Measurements from ENCODE around the gene DRC3.

Gene DRC3

GRCh38 chr17:18027280-18027679 lies 54.6 kb downstream of the DRC3 start:
- DNase-seq = peak; percentile 66

GRCh38 chr17:18028114-18028951 lies 55.7 kb downstream of the DRC3 start:
- DNase-seq = no peak

- DNase-seq = no peak
Measured at GRCh38 chr17:18028952-18029540, 56.4 kb downstream of the DRC3 start.

- DNase-seq = no peak
Measured at GRCh38 chr17:18031955-18032354, 59.3 kb downstream of the DRC3 start.

GRCh38 chr17:18033442-18034099 lies 60.9 kb downstream of the DRC3 start:
- DNase-seq = peak; percentile 68

DNA sequence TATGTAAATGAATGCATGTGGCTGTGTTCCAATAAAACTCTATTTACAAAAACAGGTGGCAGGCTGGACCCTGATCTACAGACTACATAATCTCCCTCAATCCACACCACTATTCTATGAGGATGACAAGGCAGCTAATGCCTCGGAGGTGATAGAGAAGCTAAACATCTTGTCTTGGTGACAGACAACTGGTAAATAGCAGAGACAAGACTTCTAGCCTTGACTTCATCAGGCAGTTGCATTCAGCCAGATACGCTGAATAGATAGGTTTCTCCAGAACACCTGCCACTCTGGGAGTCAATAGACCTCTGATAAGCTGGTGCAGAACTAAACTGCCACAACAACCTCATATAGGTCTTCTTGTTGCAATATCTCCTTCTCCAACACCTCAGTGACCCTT lies 63.0 kb downstream of the DRC3 start:
- DNase-seq = no peak

DNA sequence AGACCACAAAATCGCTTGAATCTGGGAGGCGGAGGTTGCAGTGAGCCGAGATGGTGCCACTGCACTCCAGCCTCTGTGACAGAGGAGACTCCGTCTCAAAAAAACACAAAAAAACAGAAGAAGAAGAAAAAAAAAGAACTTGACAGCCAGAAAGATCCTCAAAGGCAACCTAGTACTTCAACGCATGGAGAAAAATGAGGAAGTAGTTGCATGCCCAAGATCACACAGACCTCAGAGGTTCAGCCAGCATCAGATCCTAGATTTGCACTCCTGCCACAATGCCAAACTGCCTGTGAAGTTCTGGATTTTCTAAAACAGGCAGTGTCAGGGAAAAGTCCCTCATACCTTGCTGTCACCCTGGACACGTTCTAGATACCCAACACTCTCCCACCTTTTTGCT lies 64.8 kb downstream of the DRC3 start:
- DNase-seq = no peak

DNA sequence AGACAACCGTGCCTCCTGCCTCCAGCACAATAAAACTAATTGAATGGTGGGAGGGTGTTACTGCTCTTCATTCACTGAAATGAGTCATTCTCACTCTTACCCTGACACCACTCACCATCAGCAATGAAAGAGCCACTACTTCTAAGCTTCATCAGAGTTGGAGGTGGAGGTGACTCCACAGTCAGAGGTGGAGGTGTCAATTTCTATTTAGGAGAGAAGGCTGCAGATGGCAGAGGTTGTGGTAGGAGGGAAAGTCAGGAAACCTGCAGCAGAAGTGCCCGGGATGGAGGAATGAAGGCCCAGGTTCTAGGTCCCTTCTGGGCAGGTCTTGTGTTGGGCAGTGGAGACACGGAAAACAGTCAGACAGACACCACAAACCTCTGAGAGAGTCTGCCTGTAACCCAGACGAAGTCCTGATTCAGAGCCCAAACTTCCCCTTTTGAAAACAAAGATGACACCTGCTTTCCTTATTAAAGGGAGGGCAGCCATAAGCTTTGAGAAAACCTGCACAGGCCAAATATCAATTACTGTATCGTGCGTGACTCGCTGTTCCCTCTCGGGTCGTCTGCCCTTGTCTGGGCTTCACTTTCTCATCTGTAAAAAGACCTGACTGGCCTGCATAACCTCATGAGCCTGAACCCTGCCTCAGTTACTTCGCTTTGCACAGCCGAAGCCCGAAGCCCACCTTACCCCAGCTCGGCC lies 65.6 kb downstream of the DRC3 start:
- DNase-seq = no peak

DNA sequence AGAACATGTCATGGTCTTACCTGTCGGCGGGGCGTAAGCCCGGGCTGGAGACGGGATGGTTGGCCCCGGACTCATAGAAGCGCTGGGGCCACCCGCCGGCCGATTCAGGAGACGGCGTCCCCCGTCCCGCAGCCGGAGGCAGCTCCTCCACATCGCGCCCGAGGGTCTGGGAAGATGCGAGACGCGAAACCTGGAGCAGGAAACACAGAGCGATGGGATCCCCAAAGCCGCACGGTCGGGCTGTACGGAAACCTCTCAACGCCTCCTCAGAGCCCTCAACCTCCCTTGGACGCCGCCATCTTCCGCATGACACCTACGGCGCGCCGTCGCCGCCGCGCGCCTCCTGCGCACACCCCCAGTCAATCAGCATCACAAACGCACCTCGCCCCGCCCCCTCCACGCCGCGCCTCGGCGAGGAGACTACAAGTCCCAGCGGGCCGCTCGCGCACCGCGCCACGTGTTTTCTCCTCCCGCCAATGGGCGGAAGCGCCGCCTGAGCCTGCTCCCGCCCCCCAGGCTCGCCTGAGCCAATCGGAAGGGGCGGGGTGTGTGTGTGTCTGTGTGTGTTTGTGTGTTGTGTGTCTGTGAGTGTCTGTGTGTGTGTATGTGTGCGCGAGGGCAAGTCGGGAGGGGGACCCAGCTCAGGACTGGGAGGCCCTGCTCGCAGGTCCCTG lies 66.3 kb downstream of the DRC3 start, which contains the start of the genes ATPAF2 and GID4:
TSS of gene ATPAF2 (minus strand) at position 308 of the 674 bp plus-strand sequence. CDS start at position 153, 155 bp downstream.
TSS of gene GID4 (plus strand) at position 548 of the 674 bp plus-strand sequence. CDS start at position 605, 57 bp downstream.
- peak; percentile 94 for DNase-seq

DNA sequence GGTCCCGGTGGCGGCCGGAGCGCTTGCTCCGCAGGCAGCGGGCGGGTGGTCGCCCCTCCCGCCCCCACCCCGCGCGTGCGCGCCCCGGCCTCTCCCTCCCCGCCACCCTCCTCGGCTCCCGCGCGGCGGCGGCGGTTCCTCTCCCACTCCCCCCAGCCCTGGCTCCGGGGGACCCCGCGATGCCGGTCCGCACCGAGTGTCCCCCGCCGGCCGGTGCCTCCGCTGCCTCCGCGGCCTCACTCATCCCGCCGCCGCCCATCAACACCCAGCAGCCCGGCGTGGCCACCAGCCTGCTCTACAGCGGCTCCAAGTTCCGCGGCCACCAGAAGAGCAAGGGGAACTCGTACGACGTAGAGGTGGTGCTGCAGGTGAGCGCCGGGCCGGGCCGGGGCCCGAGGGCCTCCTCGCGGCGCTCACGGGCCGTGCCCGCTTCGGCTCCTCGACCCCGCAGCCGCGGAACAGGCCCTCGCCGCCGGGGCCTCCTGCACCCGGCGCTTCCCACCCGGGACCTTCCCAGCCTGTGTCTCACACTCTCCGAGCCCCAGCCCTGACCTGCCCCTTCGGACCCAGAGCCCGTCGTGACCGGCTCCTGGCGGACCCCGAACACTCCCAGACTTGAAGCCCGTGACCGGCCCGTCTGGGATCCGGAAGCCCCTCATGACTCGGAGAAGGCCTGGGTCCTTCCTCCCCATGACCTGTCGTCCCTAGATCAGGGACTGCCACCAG lies 67.0 kb downstream of the DRC3 start:
- DNase-seq = no peak

- no peak for DNase-seq
Measured at GRCh38 chr17:18040261-18040858, 67.7 kb downstream of the DRC3 start.

DNA sequence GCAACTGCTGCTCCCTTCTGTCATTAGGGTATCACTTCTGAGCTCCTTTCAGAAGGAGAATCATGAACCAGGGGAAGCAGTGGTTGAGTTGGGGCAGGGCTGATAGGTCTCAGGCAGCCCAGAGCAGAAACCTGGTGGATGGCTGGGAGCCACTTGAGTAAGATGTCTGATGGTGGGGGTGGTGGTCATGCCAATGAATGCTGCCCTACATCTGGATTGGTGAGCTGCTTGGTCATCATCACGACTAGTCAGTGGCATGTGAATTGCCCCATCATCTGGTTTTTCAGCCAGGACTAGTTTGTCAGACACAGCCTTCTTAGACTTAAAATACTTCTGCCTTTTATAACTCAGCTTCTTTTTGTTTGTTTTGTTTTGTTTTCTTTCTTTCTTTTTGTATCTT lies 69.1 kb downstream of the DRC3 start:
- no peak for DNase-seq

- DNase-seq = no peak
Measured at GRCh38 chr17:18042983-18043382, 70.3 kb downstream of the DRC3 start.

- no peak for DNase-seq
Measured at GRCh38 chr17:18043491-18043890, 70.8 kb downstream of the DRC3 start.

- DNase-seq = no peak
Measured at GRCh38 chr17:18044609-18045008, 71.9 kb downstream of the DRC3 start.

GRCh38 chr17:18045691-18046350 lies 73.2 kb downstream of the DRC3 start:
- no peak for DNase-seq

GRCh38 chr17:18055597-18055996 lies 82.9 kb downstream of the DRC3 start:
- no peak for DNase-seq

DNA sequence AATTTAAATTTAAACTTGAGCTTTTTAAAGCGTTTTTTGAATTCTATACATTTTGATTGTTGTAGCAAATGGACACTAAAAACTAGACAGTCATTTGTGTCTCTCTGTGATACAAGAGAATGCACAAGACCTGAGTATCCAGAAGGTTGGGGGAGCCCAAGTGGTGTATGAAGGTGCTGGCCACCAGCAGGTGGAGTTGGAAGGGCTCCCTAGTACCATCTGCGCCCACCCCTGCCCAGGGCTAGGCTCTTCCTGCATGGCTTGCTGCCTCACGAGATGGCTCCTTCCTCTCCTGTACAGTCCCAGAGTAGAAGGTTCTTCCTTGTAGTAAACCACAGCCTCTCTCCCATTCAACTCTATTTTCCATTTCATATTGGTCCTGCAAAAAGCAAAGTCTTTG lies 83.6 kb downstream of the DRC3 start:
- DNase-seq = no peak

DNA sequence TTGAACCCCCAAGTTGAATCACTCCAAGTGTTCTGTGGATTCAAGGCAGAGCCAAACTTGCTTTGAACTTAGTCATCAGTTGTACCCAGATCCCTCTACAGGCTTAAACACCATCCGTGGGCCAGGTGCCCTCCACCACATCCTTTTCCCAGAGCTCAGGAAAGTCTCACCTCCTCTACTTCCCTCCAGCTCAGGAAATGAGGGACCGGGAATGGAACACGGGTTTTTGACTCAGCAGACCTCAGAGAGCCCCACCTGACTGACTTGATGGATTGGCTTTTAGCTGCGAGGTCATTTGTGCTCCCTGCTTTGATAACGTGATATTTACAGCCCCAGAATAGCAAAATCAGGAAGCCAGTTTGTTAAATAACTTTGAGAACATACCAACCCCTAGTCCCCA lies 86.6 kb downstream of the DRC3 start:
- DNase-seq = no peak

DNA sequence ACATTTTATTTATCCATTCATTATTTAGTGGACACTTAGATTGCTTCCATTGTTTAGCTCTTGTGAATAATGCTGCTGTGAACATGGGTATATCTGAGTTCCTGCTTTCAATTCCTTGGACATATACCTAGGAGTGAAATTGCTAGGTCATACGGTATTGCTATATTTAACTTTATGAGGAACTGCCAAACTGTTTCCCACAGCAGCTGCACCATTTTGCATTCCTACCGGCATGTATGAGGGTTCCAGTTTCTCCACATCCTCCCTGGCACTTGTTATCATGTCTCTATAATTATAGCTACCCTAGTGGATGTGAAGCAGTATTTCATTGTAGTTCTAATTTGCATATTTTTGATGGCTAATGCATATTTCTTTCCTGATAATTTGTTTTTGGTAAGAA lies 91.4 kb downstream of the DRC3 start:
- DNase-seq = no peak

- no peak for DNase-seq
Measured at GRCh38 chr17:18065546-18065945, 92.9 kb downstream of the DRC3 start.
